Measurements from ENCODE around the gene MKRN1.
"Not testable (repeated sequence)": the region's sequence is repeated elsewhere in the genome, so short reads cannot be mapped to it uniquely, and the experiment has no call there.

The MKRN1 gene

DNA sequence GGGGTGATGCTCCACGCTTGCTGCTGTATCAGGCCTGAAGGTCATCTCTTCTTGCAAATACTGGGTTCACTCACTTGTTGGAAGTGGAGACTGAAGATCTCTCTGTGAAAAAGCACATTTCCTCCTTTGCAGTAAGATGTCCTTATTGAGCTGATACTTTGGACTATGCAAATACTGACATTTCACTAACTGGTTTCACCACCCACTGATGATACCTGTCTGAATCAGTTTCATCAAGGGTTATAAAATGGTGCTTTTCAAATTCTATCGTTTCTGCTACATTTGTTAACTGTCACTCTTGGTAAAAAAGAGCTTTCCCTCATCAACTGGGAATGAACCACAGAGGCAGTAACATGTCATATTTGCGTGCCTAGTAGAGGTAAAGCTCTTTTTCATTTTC is 39.9 kb downstream of the MKRN1 start:
- DNase-seq (ENCODE audit: low read depth in 2 of 2) = no peak

DNA sequence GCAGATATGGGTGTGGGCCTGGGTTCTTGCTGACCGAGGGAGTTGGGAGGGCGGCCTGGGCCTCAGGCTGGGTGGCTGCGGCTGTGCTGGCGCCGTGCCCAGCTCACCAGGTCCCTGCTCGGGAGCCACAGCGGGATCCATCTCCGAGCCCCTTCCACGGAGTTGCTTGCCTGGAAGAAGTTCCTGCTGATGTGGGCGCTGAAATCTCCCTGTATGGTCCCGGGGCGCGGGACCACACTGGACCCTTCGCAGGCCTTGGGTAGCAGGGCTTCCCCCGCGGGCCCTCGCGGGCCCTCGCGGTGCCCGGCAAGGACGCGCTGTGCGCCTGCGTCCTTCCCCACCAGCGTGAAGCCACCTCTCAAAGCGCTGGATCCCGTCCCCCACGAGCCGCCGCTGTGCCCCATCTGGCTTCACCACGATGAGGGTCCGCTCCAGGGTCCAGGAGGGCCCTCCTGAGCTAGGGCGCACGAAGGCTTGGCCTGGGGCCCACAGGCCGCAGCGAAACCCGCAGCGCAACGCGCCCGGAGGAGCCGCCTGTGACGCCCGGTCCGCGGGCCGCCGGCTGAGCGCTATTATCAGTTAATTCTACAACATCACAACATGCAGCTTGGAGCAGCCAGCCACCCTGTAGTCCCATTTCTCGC is 43.9 kb downstream of the MKRN1 start:
- no peak for DNase-seq (ENCODE audit: low read depth in 2 of 2)

DNA sequence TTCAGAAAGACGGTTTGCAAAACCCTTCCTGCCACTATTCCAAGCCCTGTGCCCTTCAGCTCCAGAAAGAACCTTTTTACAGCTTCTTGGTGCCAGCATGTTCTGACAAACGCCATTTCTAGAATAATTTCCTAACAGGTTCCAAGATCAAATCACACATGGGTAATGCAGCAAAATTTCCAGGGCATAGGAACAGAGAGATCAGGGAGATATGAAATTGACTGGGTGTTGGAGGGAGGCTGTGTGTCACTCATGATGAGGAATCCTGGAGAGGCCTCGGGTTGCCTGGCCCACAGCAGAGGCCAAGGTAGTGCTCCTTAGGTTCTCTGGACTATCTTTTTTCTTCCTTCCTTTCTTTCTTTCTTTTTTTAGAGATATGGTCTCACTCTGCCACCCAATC is 45.9 kb downstream of the MKRN1 start:
- DNase-seq (ENCODE audit: low read depth in 2 of 2) = no peak

DNA sequence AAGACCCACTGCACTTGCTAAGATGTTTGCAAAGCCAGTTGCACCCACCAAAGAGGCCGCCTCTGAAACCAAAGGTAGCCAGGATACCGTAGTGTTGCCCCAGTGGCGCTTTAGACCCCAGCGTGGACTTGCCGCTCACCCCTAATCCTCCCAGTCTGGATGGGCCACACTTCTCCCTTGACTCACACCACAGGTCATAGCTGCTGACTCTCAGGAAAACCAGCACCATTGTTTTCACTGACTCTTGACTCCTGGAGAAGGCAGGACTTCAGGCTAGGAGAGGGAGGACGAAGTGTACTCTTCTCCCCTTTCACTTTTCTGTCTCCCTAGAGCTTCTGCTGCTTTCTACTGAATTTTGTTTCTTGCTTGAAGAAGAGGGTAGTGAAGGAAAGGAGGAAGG is 53.2 kb downstream of the MKRN1 start:
- no peak for DNase-seq (ENCODE audit: low read depth in 2 of 2)

DNA sequence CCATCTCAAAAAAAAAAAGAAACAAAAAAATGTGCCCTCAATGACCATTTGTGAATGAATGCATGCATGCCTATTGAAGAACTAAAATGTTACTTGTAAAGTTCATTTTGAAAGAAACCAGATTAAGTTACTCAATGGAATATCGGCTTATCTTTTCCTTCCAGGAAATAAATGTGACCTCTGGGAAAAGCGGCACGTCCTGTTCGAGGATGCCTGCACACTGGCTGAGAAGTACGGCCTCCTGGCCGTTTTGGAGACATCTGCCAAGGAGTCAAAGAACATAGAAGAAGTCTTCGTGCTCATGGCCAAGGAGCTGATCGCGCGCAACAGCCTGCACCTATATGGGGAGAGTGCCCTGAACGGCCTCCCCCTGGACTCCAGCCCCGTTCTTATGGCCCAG is 53.6 kb downstream of the MKRN1 start:
- no peak for DNase-seq (ENCODE audit: low read depth in 2 of 2)

- no peak for DNase-seq (ENCODE audit: low read depth in 2 of 2)
These were observed 55.8 kb downstream of the MKRN1 start for GRCh38 chr7:140423501-140423900.

DNA sequence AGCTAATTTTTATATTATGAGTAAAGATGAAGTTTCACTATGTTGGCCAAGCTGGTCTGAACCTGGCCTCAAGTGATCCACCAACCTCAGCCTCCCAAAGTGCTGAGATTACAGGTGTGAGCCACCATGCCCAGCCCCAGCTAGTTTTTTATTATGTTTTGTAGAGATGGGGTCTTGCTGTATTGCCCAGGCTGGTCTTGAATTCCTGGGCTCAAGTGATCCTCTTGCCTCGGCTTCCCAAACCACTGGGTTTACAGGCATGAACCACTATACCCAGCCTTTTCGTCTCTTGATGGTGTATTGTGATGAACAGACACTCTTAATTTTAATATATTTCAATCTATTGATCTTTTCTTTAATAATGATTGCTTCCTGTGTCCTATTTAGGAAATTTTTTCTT is 57.8 kb downstream of the MKRN1 start:
- no peak for DNase-seq (ENCODE audit: low read depth in 2 of 2)

- DNase-seq (ENCODE audit: low read depth in 2 of 2) = no peak
These were observed 60.7 kb downstream of the MKRN1 start for GRCh38 chr7:140418653-140419052.

GRCh38 chr7:140418156-140418472 is 61.2 kb downstream of the MKRN1 start:
- not testable (repeated sequence) for DNase-seq (ENCODE audit: low read depth in 2 of 2)

- no peak for DNase-seq (ENCODE audit: low read depth in 2 of 2)
These were observed 61.7 kb downstream of the MKRN1 start for GRCh38 chr7:140417456-140418155.

DNA sequence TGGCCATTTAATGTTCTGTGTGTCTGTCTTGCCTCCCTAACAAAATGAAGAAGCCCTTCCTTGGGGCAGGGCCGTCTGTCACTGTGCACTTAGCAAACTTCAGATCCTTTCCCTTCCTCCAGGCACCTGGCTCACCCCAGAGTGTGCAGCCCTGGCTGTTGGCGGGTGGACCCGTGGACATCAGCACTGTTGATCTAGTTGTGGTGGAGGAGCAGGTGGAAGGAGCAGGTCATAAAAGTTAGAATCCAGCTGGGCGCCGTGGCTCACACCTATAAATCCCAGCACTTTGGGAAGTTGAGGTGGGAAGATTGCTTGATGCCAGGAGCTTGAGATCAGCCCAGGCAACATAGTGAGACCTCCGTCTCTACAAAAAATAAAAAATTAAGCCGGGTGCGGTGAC is 62.7 kb downstream of the MKRN1 start:
- no peak for DNase-seq (ENCODE audit: low read depth in 2 of 2)

DNA sequence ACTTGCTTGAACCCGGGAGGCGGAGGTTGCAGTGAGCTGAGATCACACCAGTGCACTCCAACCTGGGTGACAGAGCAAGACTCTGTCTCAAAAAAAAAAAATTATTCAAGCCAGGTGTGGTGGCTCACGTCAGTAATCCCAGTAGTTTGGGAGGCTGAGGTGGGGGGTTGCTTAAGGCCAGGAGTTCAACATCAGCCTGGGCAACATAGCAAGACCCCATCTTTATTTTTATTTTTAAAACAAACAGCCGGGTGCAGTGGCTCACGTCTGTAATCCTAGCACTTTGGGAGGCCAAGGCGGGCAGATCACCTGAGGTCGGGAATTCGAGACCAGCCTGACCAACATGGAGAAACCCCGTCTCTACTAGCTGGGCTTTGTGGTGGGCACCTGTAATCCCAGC is 63.5 kb downstream of the MKRN1 start:
- DNase-seq (ENCODE audit: low read depth in 2 of 2) = not testable (repeated sequence)

DNA sequence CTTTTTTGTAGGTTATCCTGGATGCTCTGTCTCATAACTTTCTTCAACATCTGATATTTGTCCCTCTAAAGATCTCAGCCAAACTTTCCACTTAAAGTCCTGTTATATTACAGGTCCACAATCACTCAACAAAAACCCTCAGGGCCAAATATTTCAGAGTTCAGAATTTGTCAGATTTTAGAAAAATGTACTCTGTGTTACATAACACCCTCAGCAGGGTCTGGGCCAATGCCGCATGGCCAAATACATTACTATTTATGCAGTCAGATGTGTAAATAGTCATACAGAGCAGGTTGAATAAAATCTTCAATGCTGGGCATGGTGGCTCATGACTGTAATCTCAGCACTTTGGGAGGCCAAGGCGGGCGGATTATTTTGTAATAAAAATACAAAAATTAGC is 63.9 kb downstream of the MKRN1 start:
- DNase-seq (ENCODE audit: low read depth in 2 of 2) = no peak

DNA sequence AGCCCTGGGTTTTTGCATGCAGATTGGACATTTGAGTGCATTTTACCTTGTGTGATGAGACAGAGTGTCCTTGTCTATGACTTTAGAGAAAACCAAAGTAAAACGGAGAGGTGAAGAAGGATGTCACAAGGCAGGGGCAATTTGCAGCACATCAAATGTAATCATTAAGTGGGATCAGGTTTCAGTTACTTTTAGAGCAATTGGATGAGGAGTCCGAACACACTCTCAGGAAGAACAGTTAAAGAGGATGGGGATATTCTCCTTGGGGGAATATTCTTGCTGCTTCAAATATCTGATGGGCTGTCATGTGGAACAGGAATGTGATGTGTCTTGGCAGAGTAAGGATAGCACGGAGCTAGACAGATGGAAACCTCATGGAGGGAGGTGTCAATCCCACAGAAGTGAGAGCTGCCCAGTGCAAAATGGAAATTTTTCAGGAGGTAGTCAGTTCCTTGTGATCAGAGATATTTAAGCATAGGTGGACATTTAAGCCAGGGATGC is 74.7 kb downstream of the MKRN1 start:
- DNase-seq (ENCODE audit: low read depth in 2 of 2) = no peak

DNA sequence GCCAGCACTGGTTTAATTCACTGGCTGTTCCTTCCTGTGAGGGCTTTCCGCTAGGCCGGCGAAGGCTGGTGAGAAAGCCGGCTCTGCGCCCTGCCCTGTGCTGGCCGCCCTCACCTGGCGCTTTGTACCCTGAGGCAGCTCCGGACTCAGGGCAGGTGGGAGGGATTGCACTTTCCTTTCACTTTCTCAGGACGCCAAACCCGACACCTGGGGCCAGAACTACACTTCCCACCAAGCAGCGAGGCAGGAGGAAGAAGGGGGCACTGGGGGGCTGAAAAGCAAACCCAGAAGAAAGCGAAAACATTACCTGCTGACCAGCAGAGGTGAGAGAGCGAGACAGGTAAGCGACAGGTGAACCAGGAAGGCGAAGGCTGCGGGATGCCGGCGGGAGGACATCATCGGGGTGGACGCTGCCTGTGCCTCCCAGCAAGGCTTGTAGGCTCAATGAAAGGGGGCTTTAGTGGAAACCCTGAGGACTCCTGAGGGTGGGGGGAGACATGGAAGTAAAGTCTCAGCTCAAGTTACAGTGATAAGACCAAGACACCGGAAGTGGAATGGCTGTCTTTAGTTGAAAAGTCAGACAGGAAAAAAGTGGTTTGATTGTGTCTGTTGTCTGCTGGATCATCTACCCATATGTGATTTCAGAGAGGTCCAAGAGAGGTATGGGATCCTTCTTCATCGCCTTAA is 75.3 kb downstream of the MKRN1 start, which contains the start of gene RAB19:
TSS of gene RAB19 (plus strand) at position 181 of the 687 bp plus-strand sequence. CDS start 3,589 bp downstream, outside the sequence.
- DNase-seq (ENCODE audit: low read depth in 2 of 2) = no peak
